ENCODE results near the gene AMER2.

- no peak for TF ChIP-seq CTCF (IDR thresholded peaks at IDR 0.05)
- TF ChIP-seq POLR2AphosphoS5 (IDR thresholded peaks at IDR 0.05) = no peak
- TF ChIP-seq EP300 (IDR thresholded peaks at IDR 0.05) = no peak
Measured at GRCh38 chr13:25177636-25178035, 5.5 kb upstream of the AMER2 start.
